Measurements from ENCODE around the gene MATN4. TPM values are rescaled to one million over a fixed set of nuclear protein-coding genes. Genes with fewer than 3 reads are reported as not detected.
A peak's percentile ranks its signal among the peaks of the same experiment; 100 is the strongest.

The MATN4 gene
- total and polyA plus RNA-seq, 2 of the 13 experiments (the other 11 are each of a cell fraction or from before 2014, with no cell fraction given), result not detected

GRCh38 chr20:45341579-45341938 is 33.5 kb upstream of the MATN4 start (continued):
- TF ChIP-seq MXD4 (CRISPR knock-in tag; IDR thresholded peaks at IDR 0.05), result no peak
- TF ChIP-seq SMAD3 (CRISPR knock-in tag; IDR thresholded peaks at IDR 0.05), result no peak; the same call in 1 of the 2 replicates
- no peak for TF ChIP-seq IRF1 (CRISPR knock-in tag; IDR thresholded peaks at IDR 0.05; ENCODE audit: low read depth)
- TF ChIP-seq NR2C2 (CRISPR knock-in tag; IDR thresholded peaks at IDR 0.05; ENCODE audit: borderline replicate concordance), result peak; percentile 14; the same call in 1 of the 2 replicates
- no peak; the same call in 1 of the 2 replicates for TF ChIP-seq BORCS8-MEF2B (CRISPR knock-in tag; IDR thresholded peaks at IDR 0.05)
- TF ChIP-seq EHMT2 (IDR thresholded peaks at IDR 0.05; ENCODE audit: borderline replicate concordance, low read depth, low read length), result no peak
- TF ChIP-seq HMGXB3 (CRISPR knock-in tag; IDR thresholded peaks at IDR 0.05; ENCODE audit: borderline replicate concordance), result no peak
- peak in 1 of 2 experiments; percentile 38; a peak in 1 of 4 replicates for TF ChIP-seq NR2F1 (CRISPR knock-in tag; IDR thresholded peaks at IDR 0.05)
- TF ChIP-seq NFATC3 (CRISPR knock-in tag; IDR thresholded peaks at IDR 0.05), result no peak
- no peak for TF ChIP-seq TSC22D2 (CRISPR knock-in tag; IDR thresholded peaks at IDR 0.05; ENCODE audit: borderline replicate concordance)
- peak; percentile 60; the same call in 1 of the 2 replicates for TF ChIP-seq SIX4 (CRISPR knock-in tag; IDR thresholded peaks at IDR 0.05)
- no peak for TF ChIP-seq TCF12 (IDR thresholded peaks at IDR 0.05)
- TF ChIP-seq TCF12 (CRISPR knock-in tag; IDR thresholded peaks at IDR 0.05), result 0 out of 2 replicates have a peak, but pooled peaks have one; percentile 21
- peak; percentile 79; the same call in 1 of the 2 replicates for TF ChIP-seq HNRNPL (IDR thresholded peaks at IDR 0.05; ENCODE audit: low read depth, low read length)
- TF ChIP-seq HDAC2 (CRISPR knock-in tag; IDR thresholded peaks at IDR 0.05), result no peak
- no peak for TF ChIP-seq ZNF253 (CRISPR knock-in tag; IDR thresholded peaks at IDR 0.05; ENCODE audit: borderline replicate concordance)
- no peak for TF ChIP-seq ISL2 (CRISPR knock-in tag; IDR thresholded peaks at IDR 0.05)
- no peak for TF ChIP-seq ATF2 (CRISPR knock-in tag; IDR thresholded peaks at IDR 0.05)
- no peak for TF ChIP-seq STAT5B (CRISPR knock-in tag; IDR thresholded peaks at IDR 0.05)
- no peak for TF ChIP-seq MEIS1 (CRISPR knock-in tag; IDR thresholded peaks at IDR 0.05; ENCODE audit: borderline replicate concordance)
- TF ChIP-seq TEAD3 (CRISPR knock-in tag; optimal IDR thresholded peaks at IDR 0.05; ENCODE audit: borderline replicate concordance), result no peak
- no peak; the same call in none of the 2 replicates for TF ChIP-seq TAF1 (CRISPR knock-in tag; IDR thresholded peaks at IDR 0.05)
- TF ChIP-seq ZNF446 (CRISPR knock-in tag; IDR thresholded peaks at IDR 0.05), result no peak
- no peak for TF ChIP-seq PRPF4 (IDR thresholded peaks at IDR 0.05; ENCODE audit: low read depth, low read length, poor library complexity, severe bottlenecking)
- TF ChIP-seq ZNF160 (CRISPR knock-in tag; IDR thresholded peaks at IDR 0.05), result 0 out of 2 replicates have a peak, but pooled peaks have one; percentile 12
